K562 (cell line): ENCODE results near the gene IL4I1. TPM values are rescaled to one million over a fixed set of nuclear protein-coding genes. Genes with fewer than 3 reads are reported as not detected.

Experiments
- CBX8 ChIP-seq: fragments of 200-600 bp; sonication (generic); IDR thresholded peaks from 2 replicates; pipeline ENCODE4 v1.6.1; 2012; ENCODE audit warnings: borderline replicate concordance, mixed run types, low read depth, mild to moderate bottlenecking, moderate library complexity, mixed read lengths, low read length, control low read depth, inconsistent platforms; ENCODE audit not compliant: poor library complexity, severe bottlenecking; ENCODE audit errors: extremely low read depth
- DIDO1 ChIP-seq: fragments of 450-650 bp; IDR thresholded peaks from 2 replicates; pipeline ENCODE4 v1.6.1; 2016; ENCODE audit warnings: low read depth, missing biosample characterization, missing genetic modification characterization
- RBM14 ChIP-seq: fragments of 200-400 bp; formaldehyde crosslinking; IDR thresholded peaks from 2 replicates; pipeline ENCODE4 v1.6.1; 2018; ENCODE audit warnings: low read depth, mild to moderate bottlenecking, low read length, moderate library complexity, borderline replicate concordance; ENCODE audit not compliant: insufficient read depth
- XRCC5 ChIP-seq: fragments of 200-400 bp; formaldehyde crosslinking; IDR thresholded peaks from 2 replicates; pipeline ENCODE4 v1.6.1; 2017; ENCODE audit warnings: low read depth, mild to moderate bottlenecking, low read length
- ZNF134 ChIP-seq: fragments of 250-450 bp; sonication (Bioruptor Pico); conservative IDR thresholded peaks from 2 replicates; pipeline ENCODE4 v1.4.0; 2020
- ZNF140 ChIP-seq: fragments of 250-450 bp; sonication (Bioruptor Pico); IDR thresholded peaks from 2 replicates; pipeline ENCODE4 v1.8.0; 2021; ENCODE audit warnings: moderate library complexity, mild to moderate bottlenecking, inconsistent platforms
- ZNF184 ChIP-seq: sonication (generic); formaldehyde crosslinking; IDR thresholded peaks from 2 replicates; pipeline ENCODE4 v1.5.0; 2020; ENCODE audit warnings: missing genetic modification reagents
- ZNF384 ChIP-seq: IDR thresholded peaks from 2 replicates; pipeline ENCODE4 v1.6.1; 2012; ENCODE audit warnings: low read depth, low read length, improper control_type of control experiment
- ZNF436 ChIP-seq: fragments of 250-450, 450-650 bp; sonication (Bioruptor Pico); formaldehyde crosslinking; IDR thresholded peaks from 2 replicates; pipeline ENCODE4 v1.7.0; 2020; ENCODE audit warnings: mild to moderate bottlenecking
- ZNF584 ChIP-seq: fragments of 200-800 bp; sonication (Bioruptor generic); IDR thresholded peaks from 2 replicates; pipeline ENCODE4 v1.6.1; 2016; ENCODE audit warnings: low read depth, mild to moderate bottlenecking, missing genetic modification characterization, missing compliant biosample characterization
- polyA plus RNA-seq, 8 experiments: library from polyadenylated mRNA; depleted of rRNA in 4 of 8; stranded (reverse) in 5 of 8; unstranded in 3 of 8; fragments of >200 nt; fragmentation: Nextera tagmentation in 2 of 8; fragmentation: Illumina TruSeq in 1 of 8; extraction: Ambion mirVana in 2 of 8; extraction: Trizol in 1 of 8; gene quantifications; 2 replicates each; pipeline versions ENCODE4 v1.2.1 to v1.2.3, GENCODE V29; 2011 to 2014; ENCODE audit warnings: inconsistent platforms in 1 of 8, missing spikeins in 1 of 8
- total RNA-seq, 7 experiments: library from RNA; depleted of rRNA in 6 of 7; stranded (reverse); fragments of >200 nt in 6 of 7; fragmentation: Illumina TruSeq in 2 of 7; extraction: Trizol in 2 of 7; gene quantifications; 2 replicates each; pipeline versions ENCODE4 v1.2.1 to v1.2.3, GENCODE V29; 2011 to 2021; ENCODE audit warnings: low replicate concordance in 1 of 7
- TF ChIP-seq, protein P1 (sequence below): fragments of 250-450 bp; sonication (Bioruptor Pico); IDR thresholded peaks from 2 replicates; pipeline ENCODE4 v1.4.0; 2020; ENCODE audit warnings: mild to moderate bottlenecking, moderate library complexity
- TF ChIP-seq, protein P2 (sequence below): fragments of 450-650 bp; conservative IDR thresholded peaks from 2 replicates; pipeline ENCODE4 v1.6.1; 2016; ENCODE audit warnings: missing genetic modification characterization, low read depth, mild to moderate bottlenecking, control low read depth, missing compliant biosample characterization
- TF ChIP-seq, protein P3 (sequence below): sonication (generic); formaldehyde crosslinking; IDR thresholded peaks from 2 replicates; pipeline ENCODE4 v1.8.1; 2023; ENCODE audit warnings: mild to moderate bottlenecking, missing genetic modification reagents
- TF ChIP-seq, protein P4 (sequence below): sonication (generic); formaldehyde crosslinking; IDR thresholded peaks from 2 replicates; pipeline ENCODE4 v1.8.0; 2022; ENCODE audit warnings: mild to moderate bottlenecking, missing genetic modification reagents

IL4I1 gene
- total and polyA plus RNA-seq, 9 of the 15 experiments (the other 6 are each of a cell fraction or from before 2014, with no cell fraction given), result 0.06 to 0.95 (median 0.43) TPM; not detected in 2

DNA sequence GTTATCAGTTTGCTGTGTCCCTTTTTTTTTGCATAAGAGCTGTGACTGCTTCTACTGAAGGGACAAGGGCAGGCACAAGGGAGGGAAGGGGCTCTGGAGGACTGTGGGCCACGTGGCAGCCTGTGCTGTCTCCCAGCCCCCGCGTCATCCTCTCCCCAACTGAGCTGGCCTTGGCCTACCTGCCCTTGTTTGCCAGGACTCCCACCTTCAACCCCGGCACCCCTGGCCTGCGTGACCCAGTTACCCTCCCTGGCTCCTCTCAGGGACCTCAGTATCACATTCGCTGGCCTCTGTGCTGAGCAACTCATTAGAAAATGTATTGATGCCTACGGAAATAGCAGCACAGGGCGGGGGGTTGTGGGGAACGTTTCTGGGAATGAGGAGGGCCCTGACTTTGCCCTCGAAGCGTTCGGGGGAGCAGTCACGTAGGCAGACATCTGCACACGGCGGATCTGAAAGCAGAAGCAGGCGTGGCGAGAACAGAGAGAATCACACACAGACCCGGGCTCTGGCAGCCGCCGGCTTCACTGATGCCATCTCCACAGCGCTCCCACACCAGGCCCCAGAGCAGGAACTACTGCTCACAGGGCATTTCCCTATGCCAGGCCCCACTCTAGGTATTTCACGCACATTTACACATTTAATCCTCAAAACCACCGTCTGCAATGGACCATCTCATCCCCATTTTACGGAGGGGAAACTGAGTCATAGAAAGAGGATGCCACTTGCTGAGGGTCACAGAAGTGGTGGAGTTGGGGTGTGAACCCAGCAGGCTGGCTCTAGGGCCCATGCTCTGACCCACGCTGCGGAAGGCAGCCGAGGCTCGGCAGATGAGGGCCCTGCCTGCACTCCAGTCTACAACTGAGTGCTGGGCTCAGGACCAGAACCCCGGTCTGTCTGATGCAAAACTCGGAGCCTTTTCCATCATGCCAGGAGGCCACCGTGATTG lies 26.6 kb upstream of the IL4I1 start (continued):
- TF ChIP-seq CBX8, result no peak
- TF ChIP-seq XRCC5, result no peak
- TF ChIP-seq, protein P1, sequence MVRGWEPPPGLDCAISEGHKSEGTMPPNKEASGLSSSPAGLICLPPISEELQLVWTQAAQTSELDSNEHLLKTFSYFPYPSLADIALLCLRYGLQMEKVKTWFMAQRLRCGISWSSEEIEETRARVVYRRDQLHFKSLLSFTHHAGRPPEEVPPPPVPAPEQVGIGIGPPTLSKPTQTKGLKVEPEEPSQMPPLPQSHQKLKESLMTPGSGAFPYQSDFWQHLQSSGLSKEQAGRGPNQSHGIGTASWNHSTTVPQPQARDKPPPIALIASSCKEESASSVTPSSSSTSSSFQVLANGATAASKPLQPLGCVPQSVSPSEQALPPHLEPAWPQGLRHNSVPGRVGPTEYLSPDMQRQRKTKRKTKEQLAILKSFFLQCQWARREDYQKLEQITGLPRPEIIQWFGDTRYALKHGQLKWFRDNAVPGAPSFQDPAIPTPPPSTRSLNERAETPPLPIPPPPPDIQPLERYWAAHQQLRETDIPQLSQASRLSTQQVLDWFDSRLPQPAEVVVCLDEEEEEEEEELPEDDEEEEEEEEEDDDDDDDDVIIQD (CRISPR knock-in tag), result 0 out of 2 replicates have a peak, but pooled peaks have one; percentile 53
- TF ChIP-seq, protein P2, sequence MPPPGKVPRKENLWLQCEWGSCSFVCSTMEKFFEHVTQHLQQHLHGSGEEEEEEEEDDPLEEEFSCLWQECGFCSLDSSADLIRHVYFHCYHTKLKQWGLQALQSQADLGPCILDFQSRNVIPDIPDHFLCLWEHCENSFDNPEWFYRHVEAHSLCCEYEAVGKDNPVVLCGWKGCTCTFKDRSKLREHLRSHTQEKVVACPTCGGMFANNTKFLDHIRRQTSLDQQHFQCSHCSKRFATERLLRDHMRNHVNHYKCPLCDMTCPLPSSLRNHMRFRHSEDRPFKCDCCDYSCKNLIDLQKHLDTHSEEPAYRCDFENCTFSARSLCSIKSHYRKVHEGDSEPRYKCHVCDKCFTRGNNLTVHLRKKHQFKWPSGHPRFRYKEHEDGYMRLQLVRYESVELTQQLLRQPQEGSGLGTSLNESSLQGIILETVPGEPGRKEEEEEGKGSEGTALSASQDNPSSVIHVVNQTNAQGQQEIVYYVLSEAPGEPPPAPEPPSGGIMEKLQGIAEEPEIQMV (tag), result no peak
- no peak for TF ChIP-seq RBM14
- no peak for TF ChIP-seq ZNF134 (CRISPR knock-in tag)
- TF ChIP-seq, protein P3, sequence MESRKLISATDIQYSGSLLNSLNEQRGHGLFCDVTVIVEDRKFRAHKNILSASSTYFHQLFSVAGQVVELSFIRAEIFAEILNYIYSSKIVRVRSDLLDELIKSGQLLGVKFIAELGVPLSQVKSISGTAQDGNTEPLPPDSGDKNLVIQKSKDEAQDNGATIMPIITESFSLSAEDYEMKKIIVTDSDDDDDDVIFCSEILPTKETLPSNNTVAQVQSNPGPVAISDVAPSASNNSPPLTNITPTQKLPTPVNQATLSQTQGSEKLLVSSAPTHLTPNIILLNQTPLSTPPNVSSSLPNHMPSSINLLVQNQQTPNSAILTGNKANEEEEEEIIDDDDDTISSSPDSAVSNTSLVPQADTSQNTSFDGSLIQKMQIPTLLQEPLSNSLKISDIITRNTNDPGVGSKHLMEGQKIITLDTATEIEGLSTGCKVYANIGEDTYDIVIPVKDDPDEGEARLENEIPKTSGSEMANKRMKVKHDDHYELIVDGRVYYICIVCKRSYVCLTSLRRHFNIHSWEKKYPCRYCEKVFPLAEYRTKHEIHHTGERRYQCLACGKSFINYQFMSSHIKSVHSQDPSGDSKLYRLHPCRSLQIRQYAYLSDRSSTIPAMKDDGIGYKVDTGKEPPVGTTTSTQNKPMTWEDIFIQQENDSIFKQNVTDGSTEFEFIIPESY (CRISPR knock-in tag), result no peak
- no peak for TF ChIP-seq ZNF436 (CRISPR knock-in tag)
- no peak for TF ChIP-seq ZNF184 (CRISPR knock-in tag)
- TF ChIP-seq, protein P4, sequence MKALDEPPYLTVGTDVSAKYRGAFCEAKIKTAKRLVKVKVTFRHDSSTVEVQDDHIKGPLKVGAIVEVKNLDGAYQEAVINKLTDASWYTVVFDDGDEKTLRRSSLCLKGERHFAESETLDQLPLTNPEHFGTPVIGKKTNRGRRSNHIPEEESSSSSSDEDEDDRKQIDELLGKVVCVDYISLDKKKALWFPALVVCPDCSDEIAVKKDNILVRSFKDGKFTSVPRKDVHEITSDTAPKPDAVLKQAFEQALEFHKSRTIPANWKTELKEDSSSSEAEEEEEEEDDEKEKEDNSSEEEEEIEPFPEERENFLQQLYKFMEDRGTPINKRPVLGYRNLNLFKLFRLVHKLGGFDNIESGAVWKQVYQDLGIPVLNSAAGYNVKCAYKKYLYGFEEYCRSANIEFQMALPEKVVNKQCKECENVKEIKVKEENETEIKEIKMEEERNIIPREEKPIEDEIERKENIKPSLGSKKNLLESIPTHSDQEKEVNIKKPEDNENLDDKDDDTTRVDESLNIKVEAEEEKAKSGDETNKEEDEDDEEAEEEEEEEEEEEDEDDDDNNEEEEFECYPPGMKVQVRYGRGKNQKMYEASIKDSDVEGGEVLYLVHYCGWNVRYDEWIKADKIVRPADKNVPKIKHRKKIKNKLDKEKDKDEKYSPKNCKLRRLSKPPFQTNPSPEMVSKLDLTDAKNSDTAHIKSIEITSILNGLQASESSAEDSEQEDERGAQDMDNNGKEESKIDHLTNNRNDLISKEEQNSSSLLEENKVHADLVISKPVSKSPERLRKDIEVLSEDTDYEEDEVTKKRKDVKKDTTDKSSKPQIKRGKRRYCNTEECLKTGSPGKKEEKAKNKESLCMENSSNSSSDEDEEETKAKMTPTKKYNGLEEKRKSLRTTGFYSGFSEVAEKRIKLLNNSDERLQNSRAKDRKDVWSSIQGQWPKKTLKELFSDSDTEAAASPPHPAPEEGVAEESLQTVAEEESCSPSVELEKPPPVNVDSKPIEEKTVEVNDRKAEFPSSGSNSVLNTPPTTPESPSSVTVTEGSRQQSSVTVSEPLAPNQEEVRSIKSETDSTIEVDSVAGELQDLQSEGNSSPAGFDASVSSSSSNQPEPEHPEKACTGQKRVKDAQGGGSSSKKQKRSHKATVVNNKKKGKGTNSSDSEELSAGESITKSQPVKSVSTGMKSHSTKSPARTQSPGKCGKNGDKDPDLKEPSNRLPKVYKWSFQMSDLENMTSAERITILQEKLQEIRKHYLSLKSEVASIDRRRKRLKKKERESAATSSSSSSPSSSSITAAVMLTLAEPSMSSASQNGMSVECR, result no peak
- no peak for TF ChIP-seq ZNF384
- TF ChIP-seq DIDO1 (tag), result no peak
- TF ChIP-seq ZNF584, result no peak
- TF ChIP-seq ZNF140, result no peak
